GM13976 (cell line): Measurements from ENCODE around the gene SLIT3.

Experiments used
- DNase-seq: peaks from one replicate; pipeline ENCODE4 v3.0.0; 2012; ENCODE audit warnings: low spot score
- CTCF ChIP-seq: IDR thresholded peaks from 2 replicates; pipeline ENCODE4 v1.5.1; 2012; ENCODE audit warnings: borderline replicate concordance, mild to moderate bottlenecking; ENCODE audit not compliant: insufficient read depth; ENCODE audit errors: extremely low read depth, missing control alignments, control extremely low read depth
- in situ Hi-C: fragments of 300-500 bp; cut with MboI; formaldehyde crosslinking; loops from one replicate; pipeline ENCODE4 v1.12.0; 2022; ENCODE audit warnings: low sequenced_read_pairs, mixed read lengths, inconsistent platforms; ENCODE audit not compliant: unreplicated experiment

The SLIT3 gene

GRCh38 chr5:168875832-168876231, 425.1 kb downstream of the SLIT3 start:
- TF ChIP-seq CTCF = no peak
- in situ Hi-C loops = no loop called here
- no peak for DNase-seq

GRCh38 chr5:168874713-168875380, 426.1 kb downstream of the SLIT3 start:
- in situ Hi-C loops = no loop called here
- no peak for TF ChIP-seq CTCF
- DNase-seq = no peak

- no peak for DNase-seq
- in situ Hi-C loops = no loop called here
- TF ChIP-seq CTCF = no peak
These were observed 428.7 kb downstream of the SLIT3 start for GRCh38 chr5:168872246-168872645.

- DNase-seq = no peak
- TF ChIP-seq CTCF = no peak
- in situ Hi-C loops = no loop called here
These were observed 430.0 kb downstream of the SLIT3 start for GRCh38 chr5:168870910-168871309.

GRCh38 chr5:168869615-168870227, 431.2 kb downstream of the SLIT3 start:
- TF ChIP-seq CTCF = no peak
- DNase-seq = no peak
- in situ Hi-C loops = no loop called here

GRCh38 chr5:168867241-168867640, 433.7 kb downstream of the SLIT3 start:
- in situ Hi-C loops = no loop called here
- DNase-seq = no peak
- no peak for TF ChIP-seq CTCF
